Right lobe of liver (tissue), 6 donors: ENCODE results near the gene ZNF511. TPM values are rescaled to one million over a fixed set of nuclear protein-coding genes. Genes with fewer than 3 reads are reported as not detected.
A peak's percentile ranks its signal among the peaks of the same experiment; 100 is the strongest.

Experiments used
- ATAC-seq, 4 donors: fragments of 200-7000 bp; cut with Tn5 transposase; one replicate each; pipeline ENCODE4 v1.9.1; 2020; ENCODE audit warnings: mild to moderate bottlenecking in 4 of 4, moderate library complexity in 4 of 4
- DNase-seq, 3 donors: peaks; one replicate each; pipeline ENCODE4 v3.0.0-alpha.2; 2020
- H3K27ac ChIP-seq, 3 donors: fragments of 200-600 bp; one replicate each; pipeline ENCODE4 v1.8.0; 2022
- H3K27me3 ChIP-seq, 2 donors: fragments of 200-600 bp; one replicate each; pipeline ENCODE4 v1.8.0; 2022
- H3K36me3 ChIP-seq, 4 donors: fragments of 200-600 bp; sonication (generic) in 1 of 4; one replicate each; pipeline versions ENCODE4 v1.5.1 to v1.8.0; 2017 to 2022; ENCODE audit warnings: control low read depth in 1 of 4
- H3K4me1 ChIP-seq, 4 donors: fragments of 200-600 bp; sonication (generic) in 1 of 4; one replicate each; pipeline versions ENCODE4 v1.5.1 to v1.8.0; 2017 to 2022; ENCODE audit warnings: control low read depth in 1 of 4
- H3K4me3 ChIP-seq, 3 donors: fragments of 200-600 bp; one replicate each; pipeline ENCODE4 v1.8.0; 2022
- H3K9me3 ChIP-seq, 4 donors: fragments of 200-600 bp; sonication (generic) in 1 of 4; one replicate each; pipeline versions ENCODE4 v1.5.1 to v1.8.0; 2017 to 2022; ENCODE audit warnings: control low read depth in 1 of 4
- POLR2A ChIP-seq: fragments of 450-650 bp; IDR thresholded peaks from one replicate; pipeline ENCODE4 v1.6.1; 2017; ENCODE audit warnings: antibody characterized with exemption, mild to moderate bottlenecking
- WGBS: methylation state at CpG from one replicate; pipeline ENCODE4 v1.1.6; 2018; ENCODE audit warnings: low coverage, low lambda C conversion rate; ENCODE audit not compliant: insufficient coverage; ENCODE audit errors: missing lambda C conversion rate; 5-methylcytosine and 5-hydroxymethylcytosine counted together
- intact Hi-C, 2 donors: fragments of 100-400 bp; cut with DNase I; formaldehyde crosslinking; loops; one replicate each; pipeline versions ENCODE4 v1.11.2 to v1.14.1; 2022
- total RNA-seq, 6 experiments: library from RNA; depleted of rRNA in 2 of 6; stranded (reverse); fragments of >200 nt in 2 of 6; fragmentation: NEBNext Ultra II Directional in 3 of 6; extraction: Animal tissue kit (Norgen Biotek cat#: 25700) in 3 of 6; gene quantifications; one replicate each; pipeline versions ENCODE4 v1.1.0 to v1.2.4, GENCODE V29; 2016 to 2023
- TF ChIP-seq, protein P1 (sequence below), 4 donors: fragments of 200-600 bp in 3 of 4; fragments of 450-650 bp in 1 of 4; IDR thresholded peaks; one replicate each; pipeline versions ENCODE4 v1.5.1 to v1.8.0; 2016 to 2022; ENCODE audit warnings: antibody characterized with exemption in 4 of 4, mild to moderate bottlenecking in 2 of 4
- donor health status: DM: no; HTN: yes; CAD: no.
- donor health status: DM: no; HTN: no; CAD: no.
- donor health status: DM: no; HTN: no; CAD: no.
- donor health status: DM: no; HTN: yes; CAD: no.
- donor health status: DM: no; HTN: yes; CAD: no.

The ZNF511 gene
- total RNA-seq, 6 experiments from 2014 or later = 17.4 to 30.2 (median 25.9) TPM

GRCh38 chr10:133312769-133313145 lies 4.0 kb downstream of the ZNF511 start:
- ATAC-seq (no peak), DNase-seq (peak in 2 of 3 donors; percentile 10 to 20)
- no peak for TF ChIP-seq POLR2A
- TF ChIP-seq, protein P1, sequence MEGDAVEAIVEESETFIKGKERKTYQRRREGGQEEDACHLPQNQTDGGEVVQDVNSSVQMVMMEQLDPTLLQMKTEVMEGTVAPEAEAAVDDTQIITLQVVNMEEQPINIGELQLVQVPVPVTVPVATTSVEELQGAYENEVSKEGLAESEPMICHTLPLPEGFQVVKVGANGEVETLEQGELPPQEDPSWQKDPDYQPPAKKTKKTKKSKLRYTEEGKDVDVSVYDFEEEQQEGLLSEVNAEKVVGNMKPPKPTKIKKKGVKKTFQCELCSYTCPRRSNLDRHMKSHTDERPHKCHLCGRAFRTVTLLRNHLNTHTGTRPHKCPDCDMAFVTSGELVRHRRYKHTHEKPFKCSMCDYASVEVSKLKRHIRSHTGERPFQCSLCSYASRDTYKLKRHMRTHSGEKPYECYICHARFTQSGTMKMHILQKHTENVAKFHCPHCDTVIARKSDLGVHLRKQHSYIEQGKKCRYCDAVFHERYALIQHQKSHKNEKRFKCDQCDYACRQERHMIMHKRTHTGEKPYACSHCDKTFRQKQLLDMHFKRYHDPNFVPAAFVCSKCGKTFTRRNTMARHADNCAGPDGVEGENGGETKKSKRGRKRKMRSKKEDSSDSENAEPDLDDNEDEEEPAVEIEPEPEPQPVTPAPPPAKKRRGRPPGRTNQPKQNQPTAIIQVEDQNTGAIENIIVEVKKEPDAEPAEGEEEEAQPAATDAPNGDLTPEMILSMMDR (IDR thresholded peaks at IDR 0.05) = no peak
- H3K9me3 ChIP-seq = no peaks in the 10 kb centered on the region
- H3K27me3 ChIP-seq = no peaks in the 10 kb centered on the region
- 90% methylated on average over 8 of the region's 9 CpGs for WGBS
- intact Hi-C loops = no loop called here
- H3K4me1 ChIP-seq = peaks cover 0 to 13% (median 4%) of the 10 kb centered on the region in 4 donors
- H3K36me3 ChIP-seq = peaks cover 0 to 16% (median 6%) of the 10 kb centered on the region in 4 donors
- no peak overlapping the region for H3K27ac ChIP-seq
- H3K4me3 ChIP-seq = no peak overlapping the region

DNA sequence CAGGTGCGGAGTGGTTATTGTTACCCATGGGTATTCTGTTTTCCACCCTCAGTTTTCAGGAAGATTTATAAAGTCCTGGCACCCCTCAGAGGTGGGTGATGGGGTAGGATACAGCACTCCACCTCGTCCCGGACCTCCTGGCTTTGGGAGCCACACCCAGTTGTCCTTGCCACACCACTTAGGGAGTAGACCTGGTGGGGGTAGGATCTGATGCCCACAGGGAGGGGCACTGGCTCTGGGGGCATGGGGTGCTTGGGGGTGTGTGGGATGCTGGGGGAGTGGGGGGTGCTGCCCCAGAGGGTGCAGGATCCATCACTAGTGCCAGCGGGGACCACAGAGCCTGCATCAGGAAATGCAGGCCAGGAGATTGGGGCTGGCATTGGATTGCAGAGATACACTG lies 4.5 kb downstream of the ZNF511 start:
- peaks cover 0 to 13% (median 4%) of the 10 kb centered on the region in 4 donors for H3K4me1 ChIP-seq
- no peak for TF ChIP-seq POLR2A
- TF ChIP-seq, protein P1 (IDR thresholded peaks at IDR 0.05) = no peak
- peaks cover 0 to 16% (median 6%) of the 10 kb centered on the region in 4 donors for H3K36me3 ChIP-seq
- WGBS = 62% methylated on average over 4 of the region's 4 CpGs
- no peaks in the 10 kb centered on the region for H3K9me3 ChIP-seq
- DNase-seq (peak in 1 of 3 donors; percentile 10), ATAC-seq (no peak)
- no peak overlapping the region for H3K4me3 ChIP-seq
- H3K27ac ChIP-seq = no peak overlapping the region
- no peaks in the 10 kb centered on the region for H3K27me3 ChIP-seq
- intact Hi-C loops = no loop called here

DNA sequence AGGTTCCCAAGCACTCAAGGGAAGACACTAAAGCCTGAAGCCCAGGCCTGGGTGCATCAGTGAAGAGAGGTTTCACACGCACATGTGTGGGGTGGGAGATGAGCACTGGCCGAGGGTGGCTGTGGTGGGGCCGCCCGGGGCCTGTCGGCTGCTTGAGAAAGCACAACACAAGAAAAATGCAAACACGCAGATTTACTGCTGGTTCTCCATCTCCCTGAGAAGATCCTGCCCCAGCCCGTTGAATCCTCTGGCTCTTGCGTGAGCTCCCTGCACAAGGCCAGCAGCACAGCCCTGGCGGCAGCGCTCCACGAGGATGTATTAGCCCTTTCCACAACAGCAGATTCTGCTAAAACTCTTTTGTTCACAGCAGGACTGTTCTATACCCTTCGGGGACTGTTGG lies 6.2 kb downstream of the ZNF511 start:
- DNase-seq = peak in 1 of 3 donors; percentile 13
- no peaks in the 10 kb centered on the region for H3K27me3 ChIP-seq
- no peak for ATAC-seq
- TF ChIP-seq, protein P1 (IDR thresholded peaks at IDR 0.05) = no peak
- no peak for TF ChIP-seq POLR2A
- no peak overlapping the region for H3K4me3 ChIP-seq
- H3K27ac ChIP-seq = no peak overlapping the region
- WGBS = 91% methylated on average over 10 of the region's 12 CpGs
- H3K36me3 ChIP-seq = peaks cover 0 to 16% (median 6%) of the 10 kb centered on the region in 4 donors
- intact Hi-C loops = no loop called here
- H3K9me3 ChIP-seq = no peaks in the 10 kb centered on the region
- peaks cover 0 to 10% (median 3%) of the 10 kb centered on the region in 4 donors for H3K4me1 ChIP-seq

GRCh38 chr10:133315847-133316246 lies 7.1 kb downstream of the ZNF511 start:
- Histone ChIP-seq H3K36me3 (peaks cover 0 to 15% (median 6%) of the 10 kb centered on the region in 4 donors), H3K4me1 (peaks cover 0 to 5% (median 0%) of the 10 kb centered on the region in 4 donors), H3K4me3 (no peak overlapping the region), H3K27me3 (no peaks in the 10 kb centered on the region), H3K27ac (no peak overlapping the region), H3K9me3 (no peaks in the 10 kb centered on the region)
- WGBS = 86% methylated on average over 3 of the region's 5 CpGs
- TF ChIP-seq, protein P1 (IDR thresholded peaks at IDR 0.05) = no peak
- no peak for TF ChIP-seq POLR2A
- DNase-seq (no peak), ATAC-seq (no peak)
- intact Hi-C loops = no loop called here

- 84% methylated on average over 6 of the region's 9 CpGs for WGBS
- Histone ChIP-seq H3K27me3 (no peaks in the 10 kb centered on the region), H3K4me3 (no peak overlapping the region), H3K27ac (no peak overlapping the region), H3K36me3 (peaks cover 0 to 11% (median 5%) of the 10 kb centered on the region in 4 donors), H3K4me1 (peaks cover 0 to 5% (median 0%) of the 10 kb centered on the region in 4 donors), H3K9me3 (no peaks in the 10 kb centered on the region)
- intact Hi-C loops = no loop called here
- ATAC-seq = no peak
- DNase-seq = no peak
- TF ChIP-seq, protein P1 (IDR thresholded peaks at IDR 0.05) = no peak
Measured at GRCh38 chr10:133316266-133316665, 7.6 kb downstream of the ZNF511 start.
